PC-3 (cell line): ENCODE results near the gene SCN4B.

Experiments used
- CTCF ChIP-seq: fragments of 300-600 bp; sonication (generic); conservative IDR thresholded peaks from 2 replicates; pipeline ENCODE4 v1.5.1; 2017; ENCODE audit warnings: antibody characterized with exemption, low read depth, mild to moderate bottlenecking, low read length
- EZH2phosphoT487 ChIP-seq: fragments of 300-600 bp; sonication (generic); IDR thresholded peaks from 2 replicates; pipeline ENCODE4 v1.6.1; 2018; ENCODE audit warnings: mild to moderate bottlenecking, antibody characterized with exemption, low read length, borderline replicate concordance

DNA sequence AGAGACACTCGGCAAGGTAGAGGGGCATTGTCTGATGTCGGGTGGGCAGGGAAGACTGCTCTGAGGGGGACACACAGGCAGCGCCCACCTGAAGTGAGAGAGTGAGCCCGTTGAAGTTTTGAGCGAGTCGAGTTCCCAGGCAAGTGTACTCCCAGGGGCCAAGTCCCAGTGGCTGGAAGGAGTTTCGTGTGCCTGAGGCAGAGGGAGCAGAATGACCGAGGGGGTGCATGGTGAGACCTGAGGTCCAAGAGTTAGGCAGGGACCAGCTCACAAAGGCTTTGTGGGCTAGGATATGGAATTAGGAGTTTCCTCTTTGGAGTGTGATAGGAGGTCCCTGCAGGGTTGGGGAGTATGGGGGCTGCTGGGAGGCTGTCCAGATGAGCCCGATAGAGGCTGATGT is 17.6 kb upstream of the SCN4B start:
- TF ChIP-seq CTCF (no peak), EZH2phosphoT487 (no peak)
